GM19372 (cell line): Measurements from ENCODE around the gene LHX1.

Source experiments
- ATAC-seq: cut with Tn5 transposase; IDR thresholded peaks from one replicate; pipeline ENCODE4 v1.9.1; 2021; ENCODE audit warnings: mild to moderate bottlenecking, low read depth, moderate library complexity; ENCODE audit not compliant: unreplicated experiment

Gene LHX1

DNA sequence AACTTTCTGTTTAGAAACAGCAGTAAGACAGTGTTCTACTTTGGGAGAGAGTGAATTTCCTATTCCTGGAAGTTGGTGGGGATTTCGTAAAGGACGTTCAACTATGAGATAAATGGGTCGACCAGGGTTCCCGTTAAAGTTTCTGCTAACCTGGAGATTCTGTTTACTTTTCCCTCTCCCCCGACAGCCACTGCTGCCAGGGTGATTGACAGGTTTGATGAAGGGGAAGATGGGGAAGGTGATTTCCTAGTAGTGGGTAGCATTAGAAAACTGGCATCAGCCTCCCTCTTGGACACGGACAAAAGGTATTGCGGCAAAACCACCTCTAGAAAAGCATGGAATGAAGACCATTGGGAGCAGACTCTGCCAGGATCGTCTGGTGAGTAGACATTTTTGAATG, 12.8 kb downstream of the LHX1 start:
- no peak for ATAC-seq

DNA sequence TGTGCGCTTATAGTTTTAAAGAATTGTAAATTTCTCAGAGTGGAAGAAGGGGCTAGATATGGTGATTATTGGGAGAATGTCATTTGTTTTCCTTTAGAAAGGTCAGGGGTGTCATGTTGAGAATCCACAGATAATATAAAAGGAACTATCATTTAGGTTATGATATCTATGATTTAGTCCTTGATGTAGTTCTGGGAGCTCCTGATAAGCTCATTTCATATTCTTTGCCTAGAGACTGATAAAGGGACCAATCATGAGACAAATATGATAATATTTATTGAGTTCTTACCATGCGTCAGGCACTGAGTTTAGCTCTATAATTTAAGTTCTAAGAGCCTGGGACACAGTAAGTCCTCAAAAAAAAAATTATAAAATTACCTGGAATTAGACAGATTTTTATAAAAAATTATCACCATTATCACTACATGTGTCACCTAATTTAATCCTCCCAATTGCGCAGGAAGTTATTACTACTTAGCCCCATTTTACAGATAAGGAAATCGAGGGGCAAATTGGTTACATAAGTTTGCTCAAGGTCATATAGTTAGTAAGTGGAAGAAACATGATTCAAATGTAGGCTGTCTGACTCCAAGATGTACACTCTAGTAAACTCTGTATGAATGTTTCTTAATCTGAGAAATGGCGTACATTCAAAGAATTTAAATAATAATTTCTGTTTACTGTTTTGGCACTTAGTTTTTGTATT, 14.0 kb downstream of the LHX1 start:
- ATAC-seq = no peak

- no peak for ATAC-seq
Measured at GRCh38 chr17:36971508-36971907, 34.2 kb downstream of the LHX1 start.

GRCh38 chr17:36972186-36972700, 35.0 kb downstream of the LHX1 start:
- no peak for ATAC-seq

DNA sequence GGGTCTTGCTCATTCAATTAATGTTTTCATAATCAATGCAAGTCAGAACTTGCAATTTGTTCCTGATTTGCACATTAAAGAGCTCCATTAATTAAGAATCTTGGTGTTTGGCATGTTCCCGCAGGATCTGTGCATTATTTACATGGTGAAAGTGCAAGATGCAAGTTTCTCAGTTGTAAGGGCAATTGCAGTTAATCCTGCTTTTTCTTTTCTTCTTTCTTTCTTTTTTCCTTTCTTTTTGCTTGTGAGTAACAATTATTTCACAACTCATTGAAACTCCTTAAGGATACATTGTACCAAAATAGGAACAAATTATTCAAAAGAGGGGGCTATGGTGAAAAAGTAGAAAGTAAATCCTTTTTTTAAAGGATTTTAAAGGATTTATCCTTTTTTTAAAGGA, 35.6 kb downstream of the LHX1 start:
- ATAC-seq = no peak

GRCh38 chr17:36975922-36976515, 38.7 kb downstream of the LHX1 start:
- ATAC-seq = no peak

GRCh38 chr17:36977066-36977465, 39.8 kb downstream of the LHX1 start:
- ATAC-seq = no peak

DNA sequence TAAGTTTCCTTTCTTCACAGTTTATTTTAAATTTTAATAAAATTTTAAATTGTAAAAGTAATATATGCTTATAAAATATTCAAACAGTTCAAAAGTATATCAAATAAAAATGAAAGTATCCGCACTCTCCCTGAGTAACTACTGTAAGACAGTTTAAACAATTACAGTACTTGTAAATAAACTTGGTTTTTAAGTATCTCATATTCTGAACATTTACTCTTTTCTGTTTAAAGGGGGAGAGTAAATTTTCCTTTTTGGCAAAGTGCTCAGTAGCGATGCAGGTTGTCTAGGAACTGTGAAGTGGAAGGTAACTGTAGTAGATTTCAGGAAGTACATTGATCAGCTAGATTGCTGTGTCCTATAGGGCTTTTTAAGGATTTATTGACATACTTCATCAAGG, 40.3 kb downstream of the LHX1 start:
- no peak for ATAC-seq

GRCh38 chr17:36978810-36979564, 41.7 kb downstream of the LHX1 start:
- ATAC-seq = no peak

GRCh38 chr17:36979565-36979941, 42.3 kb downstream of the LHX1 start:
- no peak for ATAC-seq

DNA sequence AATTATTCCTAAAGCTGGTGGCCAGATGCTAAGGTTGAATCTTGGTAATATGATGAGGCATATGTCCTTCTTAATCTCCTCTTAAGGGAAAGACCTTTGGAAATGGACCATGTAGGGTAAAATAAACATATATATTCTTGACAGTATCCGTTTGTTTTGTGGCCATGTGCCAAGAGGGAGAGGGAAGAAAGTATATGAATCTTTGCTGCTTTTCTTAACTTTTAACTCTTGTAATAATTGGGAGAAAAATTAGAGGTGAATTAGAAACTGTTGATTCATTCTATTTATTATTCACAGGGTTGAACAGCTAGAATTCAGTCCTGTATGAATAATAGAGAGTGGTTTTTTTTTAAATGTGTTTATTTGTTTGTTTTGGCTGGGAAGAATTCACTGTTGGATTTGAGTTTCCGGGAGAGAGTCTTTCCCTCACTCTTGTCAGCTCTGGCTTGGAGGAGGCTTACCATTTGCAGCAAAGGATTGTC, 43.0 kb downstream of the LHX1 start:
- no peak for ATAC-seq

DNA sequence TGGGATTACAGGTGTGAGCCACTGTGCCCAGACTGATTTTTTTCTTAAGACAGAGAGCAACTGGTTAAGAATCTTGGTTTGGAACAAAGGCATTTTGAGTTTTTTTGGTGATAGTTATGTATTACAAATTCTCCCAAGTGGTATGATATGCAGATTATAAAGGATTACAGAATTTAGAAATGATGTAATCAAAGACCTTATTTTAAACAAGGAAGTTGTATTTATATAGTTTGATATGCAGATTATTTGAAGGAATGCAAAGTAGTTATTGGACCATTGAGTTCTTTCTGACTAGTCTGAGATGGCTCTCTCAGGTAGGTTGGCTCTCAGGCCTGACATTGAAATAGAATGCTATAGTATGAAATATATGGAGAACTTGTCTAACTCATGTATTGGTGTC, 46.3 kb downstream of the LHX1 start:
- no peak for ATAC-seq

DNA sequence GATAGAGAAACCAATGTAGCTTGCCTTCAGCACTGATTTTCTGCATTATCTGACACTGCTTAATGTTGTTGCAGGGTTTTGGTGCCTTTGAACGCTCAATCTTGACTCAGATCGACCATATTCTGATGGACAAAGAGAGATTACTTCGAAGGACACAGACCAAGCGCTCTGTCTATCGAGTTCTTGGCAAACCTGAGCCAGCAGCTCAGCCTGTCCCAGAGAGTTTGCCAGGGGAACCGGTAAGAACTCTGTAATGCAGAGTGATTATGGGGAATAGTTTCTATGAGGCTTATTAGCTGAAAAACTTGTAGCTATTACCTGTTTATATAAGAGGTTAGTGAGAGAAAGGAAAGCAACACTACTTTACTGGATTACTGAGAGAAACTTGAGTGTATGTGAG, 51.9 kb downstream of the LHX1 start:
- no peak for ATAC-seq

GRCh38 chr17:36992701-36993100, 55.4 kb downstream of the LHX1 start:
- no peak for ATAC-seq

GRCh38 chr17:36993227-36993626, 56.0 kb downstream of the LHX1 start:
- ATAC-seq = no peak
